Neural cell (in vitro differentiated cells): ENCODE data around the gene SLC25A19.

Source experiments
- EP300 ChIP-seq: fragments of 450-650 bp; conservative IDR thresholded peaks from 2 replicates; pipeline ENCODE4 v1.6.1; 2014; ENCODE audit warnings: antibody characterized with exemption, mild to moderate bottlenecking, moderate library complexity; ENCODE audit not compliant: poor library complexity, severe bottlenecking
- EZH2 ChIP-seq: fragments of 200-600, 300-800 bp; shearing (Covaris generic), sonication (generic); IDR thresholded peaks from 2 replicates; pipeline ENCODE4 v1.6.1; 2014; ENCODE audit warnings: antibody characterized with exemption, low read length, borderline replicate concordance, mild to moderate bottlenecking; ENCODE audit not compliant: insufficient read depth, poor library complexity, severe bottlenecking
- MXI1 ChIP-seq: fragments of 450-650 bp; conservative IDR thresholded peaks from 2 replicates; pipeline ENCODE4 v1.6.1; 2014; ENCODE audit warnings: antibody characterized with exemption, mild to moderate bottlenecking; ENCODE audit not compliant: poor library complexity, severe bottlenecking
- POLR2AphosphoS5 ChIP-seq: IDR thresholded peaks from 2 replicates; pipeline ENCODE4 v1.6.1; 2012
- TF ChIP-seq, protein P1 (sequence below): fragments of 450-650 bp; IDR thresholded peaks from 2 replicates; pipeline ENCODE4 v1.5.1; 2014; ENCODE audit warnings: antibody characterized with exemption, mild to moderate bottlenecking, moderate library complexity; ENCODE audit not compliant: poor library complexity, severe bottlenecking
- TF ChIP-seq, protein P2 (sequence below): IDR thresholded peaks from 2 replicates; pipeline ENCODE4 v1.6.1; 2012; ENCODE audit warnings: borderline replicate concordance

DNA sequence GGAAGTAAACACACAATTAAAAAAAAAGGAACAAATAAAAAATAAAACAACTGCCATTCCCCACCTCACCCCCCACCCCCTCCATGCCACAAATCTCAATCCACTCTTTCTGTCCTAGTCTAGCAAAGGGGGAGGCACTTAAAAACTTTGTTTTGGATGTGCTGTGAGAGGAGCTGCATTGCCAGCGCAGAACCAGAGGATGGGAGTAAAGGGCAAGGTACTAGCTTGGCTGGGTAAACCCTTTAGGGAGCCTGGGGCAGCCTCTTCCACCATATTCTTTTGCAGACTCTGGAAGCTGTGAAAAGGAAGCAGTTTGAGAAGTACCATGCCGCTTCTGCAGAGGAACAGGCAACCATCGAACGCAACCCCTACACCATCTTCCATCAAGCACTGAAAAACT is 26.2 kb downstream of the SLC25A19 start:
- TF ChIP-seq, protein P1, sequence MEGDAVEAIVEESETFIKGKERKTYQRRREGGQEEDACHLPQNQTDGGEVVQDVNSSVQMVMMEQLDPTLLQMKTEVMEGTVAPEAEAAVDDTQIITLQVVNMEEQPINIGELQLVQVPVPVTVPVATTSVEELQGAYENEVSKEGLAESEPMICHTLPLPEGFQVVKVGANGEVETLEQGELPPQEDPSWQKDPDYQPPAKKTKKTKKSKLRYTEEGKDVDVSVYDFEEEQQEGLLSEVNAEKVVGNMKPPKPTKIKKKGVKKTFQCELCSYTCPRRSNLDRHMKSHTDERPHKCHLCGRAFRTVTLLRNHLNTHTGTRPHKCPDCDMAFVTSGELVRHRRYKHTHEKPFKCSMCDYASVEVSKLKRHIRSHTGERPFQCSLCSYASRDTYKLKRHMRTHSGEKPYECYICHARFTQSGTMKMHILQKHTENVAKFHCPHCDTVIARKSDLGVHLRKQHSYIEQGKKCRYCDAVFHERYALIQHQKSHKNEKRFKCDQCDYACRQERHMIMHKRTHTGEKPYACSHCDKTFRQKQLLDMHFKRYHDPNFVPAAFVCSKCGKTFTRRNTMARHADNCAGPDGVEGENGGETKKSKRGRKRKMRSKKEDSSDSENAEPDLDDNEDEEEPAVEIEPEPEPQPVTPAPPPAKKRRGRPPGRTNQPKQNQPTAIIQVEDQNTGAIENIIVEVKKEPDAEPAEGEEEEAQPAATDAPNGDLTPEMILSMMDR, result no peak
- no peak for TF ChIP-seq EZH2
- TF ChIP-seq EP300, result no peak
- no peak for TF ChIP-seq MXI1
- no peak for TF ChIP-seq POLR2AphosphoS5
- TF ChIP-seq, protein P2, sequence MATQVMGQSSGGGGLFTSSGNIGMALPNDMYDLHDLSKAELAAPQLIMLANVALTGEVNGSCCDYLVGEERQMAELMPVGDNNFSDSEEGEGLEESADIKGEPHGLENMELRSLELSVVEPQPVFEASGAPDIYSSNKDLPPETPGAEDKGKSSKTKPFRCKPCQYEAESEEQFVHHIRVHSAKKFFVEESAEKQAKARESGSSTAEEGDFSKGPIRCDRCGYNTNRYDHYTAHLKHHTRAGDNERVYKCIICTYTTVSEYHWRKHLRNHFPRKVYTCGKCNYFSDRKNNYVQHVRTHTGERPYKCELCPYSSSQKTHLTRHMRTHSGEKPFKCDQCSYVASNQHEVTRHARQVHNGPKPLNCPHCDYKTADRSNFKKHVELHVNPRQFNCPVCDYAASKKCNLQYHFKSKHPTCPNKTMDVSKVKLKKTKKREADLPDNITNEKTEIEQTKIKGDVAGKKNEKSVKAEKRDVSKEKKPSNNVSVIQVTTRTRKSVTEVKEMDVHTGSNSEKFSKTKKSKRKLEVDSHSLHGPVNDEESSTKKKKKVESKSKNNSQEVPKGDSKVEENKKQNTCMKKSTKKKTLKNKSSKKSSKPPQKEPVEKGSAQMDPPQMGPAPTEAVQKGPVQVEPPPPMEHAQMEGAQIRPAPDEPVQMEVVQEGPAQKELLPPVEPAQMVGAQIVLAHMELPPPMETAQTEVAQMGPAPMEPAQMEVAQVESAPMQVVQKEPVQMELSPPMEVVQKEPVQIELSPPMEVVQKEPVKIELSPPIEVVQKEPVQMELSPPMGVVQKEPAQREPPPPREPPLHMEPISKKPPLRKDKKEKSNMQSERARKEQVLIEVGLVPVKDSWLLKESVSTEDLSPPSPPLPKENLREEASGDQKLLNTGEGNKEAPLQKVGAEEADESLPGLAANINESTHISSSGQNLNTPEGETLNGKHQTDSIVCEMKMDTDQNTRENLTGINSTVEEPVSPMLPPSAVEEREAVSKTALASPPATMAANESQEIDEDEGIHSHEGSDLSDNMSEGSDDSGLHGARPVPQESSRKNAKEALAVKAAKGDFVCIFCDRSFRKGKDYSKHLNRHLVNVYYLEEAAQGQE, result no peak
